RWPE1 (cell line): ENCODE data around the gene MYBL2.
"Not testable (repeated sequence)": the region's sequence is repeated elsewhere in the genome, so short reads cannot be mapped to it uniquely, and the experiment has no call there.

Source experiments
- CTCF ChIA-PET: fragments of 350-600 bp; sonication (Branson Sonifier 250); formaldehyde crosslinking; extraction: SDS; loops from one replicate; lab custom pipeline; 2021; lab: Yijun Ruan, JAX
- POLR2A ChIA-PET: fragments of 400-600 bp; formaldehyde crosslinking; extraction: SDS; loops from one replicate; lab custom pipeline; 2020; ENCODE audit warnings: antibody characterized with exemption; ENCODE audit not compliant: low non-redundant PET; lab: Yijun Ruan, JAX
- DNase-seq: peaks from one replicate; pipeline ENCODE4 v3.0.0; 2012; ENCODE audit warnings: low spot score
- H3K27ac ChIP-seq: fragments of 450-650 bp; 2 replicates; pipeline ENCODE4 v1.5.1; 2017
- TF ChIP-seq, protein P1 (sequence below): fragments of 450-650 bp; conservative IDR thresholded peaks from 2 replicates; pipeline ENCODE4 v1.5.1; 2017; ENCODE audit warnings: low read depth, mild to moderate bottlenecking

Gene MYBL2

DNA sequence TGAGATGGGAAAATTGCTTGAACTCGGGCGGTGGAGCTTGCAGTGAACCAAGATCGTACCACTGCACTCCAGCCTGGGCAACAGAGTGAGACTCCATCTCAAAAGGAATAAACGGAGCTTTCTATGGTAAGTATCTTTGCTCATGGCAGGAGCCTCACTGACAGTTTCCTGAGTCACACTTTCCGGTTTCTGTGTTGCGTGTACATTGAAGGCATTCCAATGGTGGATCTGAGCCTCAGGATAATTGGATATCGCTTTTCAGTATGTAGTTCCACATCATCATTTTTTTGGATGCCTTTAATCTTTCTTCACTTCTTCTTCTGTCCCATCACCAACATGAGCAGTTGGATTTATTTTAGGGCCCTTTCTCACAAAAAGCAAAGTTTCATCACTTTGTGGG is 88.5 kb downstream of the MYBL2 start:
- CTCF ChIA-PET = interaction anchor here (0.6 to 1.4 kb wide), 4 partner anchors 11 to 337 kb away, joined by 3 read pairs; no protein-coding TSS in a partner anchor
- no peak for DNase-seq
- TF ChIP-seq, protein P1, sequence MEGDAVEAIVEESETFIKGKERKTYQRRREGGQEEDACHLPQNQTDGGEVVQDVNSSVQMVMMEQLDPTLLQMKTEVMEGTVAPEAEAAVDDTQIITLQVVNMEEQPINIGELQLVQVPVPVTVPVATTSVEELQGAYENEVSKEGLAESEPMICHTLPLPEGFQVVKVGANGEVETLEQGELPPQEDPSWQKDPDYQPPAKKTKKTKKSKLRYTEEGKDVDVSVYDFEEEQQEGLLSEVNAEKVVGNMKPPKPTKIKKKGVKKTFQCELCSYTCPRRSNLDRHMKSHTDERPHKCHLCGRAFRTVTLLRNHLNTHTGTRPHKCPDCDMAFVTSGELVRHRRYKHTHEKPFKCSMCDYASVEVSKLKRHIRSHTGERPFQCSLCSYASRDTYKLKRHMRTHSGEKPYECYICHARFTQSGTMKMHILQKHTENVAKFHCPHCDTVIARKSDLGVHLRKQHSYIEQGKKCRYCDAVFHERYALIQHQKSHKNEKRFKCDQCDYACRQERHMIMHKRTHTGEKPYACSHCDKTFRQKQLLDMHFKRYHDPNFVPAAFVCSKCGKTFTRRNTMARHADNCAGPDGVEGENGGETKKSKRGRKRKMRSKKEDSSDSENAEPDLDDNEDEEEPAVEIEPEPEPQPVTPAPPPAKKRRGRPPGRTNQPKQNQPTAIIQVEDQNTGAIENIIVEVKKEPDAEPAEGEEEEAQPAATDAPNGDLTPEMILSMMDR = no peak
- POLR2A ChIA-PET = no interaction called here
- H3K27ac ChIP-seq = no peak overlapping the region

DNA sequence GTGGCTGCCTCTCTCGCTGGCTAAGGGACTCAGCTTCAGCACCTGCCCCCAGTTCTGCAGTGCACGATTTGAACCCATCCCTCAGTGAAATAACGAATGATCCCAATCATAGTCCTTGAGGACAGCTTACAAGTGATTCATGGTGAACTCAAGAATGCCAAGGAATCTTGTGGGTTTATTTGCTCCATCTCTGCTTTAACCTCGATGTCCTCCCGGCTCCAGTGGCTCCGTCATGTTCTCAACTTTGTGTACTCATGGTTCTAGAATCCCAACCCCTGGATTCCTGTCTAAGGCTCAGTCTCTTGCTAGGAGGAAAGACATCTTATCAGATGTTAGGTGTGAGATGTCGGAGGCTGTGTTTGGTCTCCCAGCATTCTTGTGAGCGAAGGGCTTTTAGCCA is 88.9 kb downstream of the MYBL2 start:
- ChIA-PET POLR2A (interaction anchor here (0.6 kb wide), 1 partner anchor 65 kb away, joined by 3 read pairs; no protein-coding TSS in a partner anchor), CTCF (interaction anchor here (0.6 to 1.4 kb wide), 3 partner anchors 11 to 336 kb away, joined by 3 read pairs; no protein-coding TSS in a partner anchor)
- TF ChIP-seq, protein P1 = no peak
- H3K27ac ChIP-seq = no peak overlapping the region
- no peak for DNase-seq

DNA sequence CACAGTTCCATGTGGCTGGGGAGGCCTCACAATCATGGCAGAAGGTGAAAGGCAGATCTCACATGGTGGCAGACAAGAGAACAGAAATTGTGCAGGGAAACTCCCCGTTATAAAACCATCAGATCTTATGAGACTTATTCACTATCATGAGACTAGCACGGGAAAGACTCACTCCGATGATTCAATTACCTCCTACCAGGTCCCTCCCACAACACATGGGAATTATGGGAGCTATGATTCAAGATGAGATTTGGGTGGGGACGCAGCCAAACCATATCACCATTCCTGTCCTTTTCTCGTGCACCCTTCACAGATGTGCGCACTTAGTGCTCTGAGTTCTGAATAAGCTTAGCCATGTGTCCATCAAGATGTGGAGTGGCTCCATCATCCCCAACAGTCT is 91.0 kb downstream of the MYBL2 start:
- CTCF ChIA-PET, DNase-seq, H3K27ac ChIP-seq: not testable (repeated sequence)
- POLR2A ChIA-PET = interaction anchor here (0.6 kb wide), 1 partner anchor 17 kb away, joined by 3 read pairs; no protein-coding TSS in a partner anchor

DNA sequence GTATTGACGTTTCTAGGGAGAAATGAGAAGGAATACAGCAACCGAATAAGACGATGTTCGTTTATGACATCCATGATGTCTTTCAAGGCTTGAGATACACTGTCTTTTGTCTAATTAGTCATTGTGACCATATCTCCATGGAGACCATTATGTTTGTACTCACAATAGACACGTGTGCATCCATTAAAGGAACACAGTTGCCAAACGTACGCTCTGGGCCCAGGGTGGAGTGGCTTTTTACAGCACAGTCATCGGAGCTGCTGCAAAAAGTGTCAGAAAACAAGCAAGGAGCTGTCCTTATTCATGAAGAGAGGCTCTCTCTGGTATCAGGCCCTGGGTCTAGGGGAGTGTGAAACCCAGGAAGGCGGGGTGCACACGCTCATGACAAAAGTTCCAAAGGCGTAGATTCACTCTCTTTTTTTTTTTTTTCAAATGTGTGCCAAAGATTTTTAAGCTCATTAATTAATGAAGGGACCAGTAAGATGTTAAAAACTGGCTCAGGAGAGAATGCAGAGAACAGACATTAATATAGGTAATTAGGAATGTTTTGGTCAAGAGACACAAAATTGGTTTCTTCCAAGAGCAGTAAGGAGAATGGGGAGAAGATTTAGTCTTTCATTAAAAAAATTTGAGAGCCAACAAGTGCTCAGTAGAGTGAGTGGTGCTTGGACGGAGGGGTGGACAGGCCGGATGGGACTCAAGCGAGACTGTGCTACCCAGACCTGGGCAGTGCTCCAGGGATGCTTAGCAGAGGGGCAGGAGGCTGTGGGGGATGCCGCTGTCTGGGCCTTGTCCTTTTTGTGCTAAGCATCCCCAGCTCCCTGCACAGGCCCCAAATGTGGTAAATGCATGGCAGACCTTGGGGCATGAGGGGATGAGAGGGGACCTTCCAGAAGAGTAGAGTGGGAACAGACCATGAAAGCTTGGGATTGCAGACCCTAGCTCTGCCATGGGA is 94.7 kb downstream of the MYBL2 start:
- no peak overlapping the region for H3K27ac ChIP-seq
- TF ChIP-seq, protein P1 = no peak
- POLR2A ChIA-PET = no interaction called here
- CTCF ChIA-PET = interaction anchor here (0.6 kb wide), 1 partner anchor 36 kb away, joined by 3 read pairs; no protein-coding TSS in a partner anchor
- no peak for DNase-seq

DNA sequence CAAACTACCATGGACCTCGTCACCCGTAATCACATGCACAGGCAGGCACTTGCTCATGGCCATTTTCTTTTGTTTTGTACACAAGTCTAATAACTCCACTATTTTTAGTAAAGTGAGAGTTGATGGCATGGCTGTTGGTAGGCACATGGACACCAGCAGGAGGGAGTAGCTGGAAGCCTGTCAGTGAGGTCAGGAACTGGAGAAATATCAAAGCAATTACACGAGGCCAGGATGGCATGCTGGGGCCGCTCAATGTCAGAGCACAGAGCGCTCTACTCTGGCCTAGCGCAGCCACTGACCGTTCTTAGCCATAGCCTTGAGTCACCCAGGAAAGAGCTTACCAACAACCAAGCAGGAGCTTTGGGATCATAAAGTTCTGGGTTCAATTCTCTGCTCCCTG is 96.0 kb downstream of the MYBL2 start:
- CTCF ChIA-PET = interaction anchor here (0.8 to 0.9 kb wide), 2 partner anchors 13 to 427 kb away, joined by 3 read pairs; no protein-coding TSS in a partner anchor
- H3K27ac ChIP-seq = no peak overlapping the region
- TF ChIP-seq, protein P1 = no peak
- POLR2A ChIA-PET = no interaction called here
- DNase-seq = no peak

DNA sequence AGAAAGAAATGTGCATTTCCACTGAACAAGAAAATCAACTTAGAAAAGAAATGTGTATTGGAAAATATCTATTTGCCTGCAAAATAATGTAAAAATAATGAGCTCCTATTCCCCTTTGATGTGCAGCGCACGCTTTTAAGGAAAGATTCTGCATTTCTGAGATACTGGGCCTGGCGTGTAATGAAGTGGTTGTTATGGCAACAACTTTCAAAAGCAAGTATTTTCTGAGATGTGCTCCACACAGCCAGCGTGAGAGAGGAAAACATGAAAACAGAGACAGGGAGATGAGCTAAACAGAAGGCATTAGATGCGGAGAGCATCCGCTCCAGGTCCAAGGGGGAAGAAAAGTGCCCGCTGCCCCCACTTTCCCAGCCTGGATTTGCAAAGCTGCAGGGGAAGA is 99.0 kb downstream of the MYBL2 start:
- CTCF ChIA-PET = interaction anchor here (0.5 to 1.0 kb wide), 2 partner anchors 11 to 199 kb away, joined by 3 to 5 read pairs; no protein-coding TSS in a partner anchor
- POLR2A ChIA-PET = no interaction called here
- DNase-seq = no peak
- no peak overlapping the region for H3K27ac ChIP-seq
- TF ChIP-seq, protein P1 = no peak
